ENCODE data around the gene TEX36.
"Not testable (repeated sequence)": the region's sequence is repeated elsewhere in the genome, so short reads cannot be mapped to it uniquely, and the experiment has no call there.

TEX36 gene

GRCh38 chr10:125628104-125629049 lies 54.6 kb downstream of the TEX36 start:
- no peak for DNase-seq

GRCh38 chr10:125627646-125628045 lies 55.3 kb downstream of the TEX36 start:
- DNase-seq: no peak

GRCh38 chr10:125626671-125627070 lies 56.3 kb downstream of the TEX36 start:
- DNase-seq: no peak

- DNase-seq: no peak
These were observed 57.4 kb downstream of the TEX36 start for GRCh38 chr10:125625586-125625985.

- no peak for DNase-seq
These were observed 58.2 kb downstream of the TEX36 start for GRCh38 chr10:125624800-125625199.

- no peak for DNase-seq
These were observed 61.9 kb downstream of the TEX36 start for GRCh38 chr10:125621052-125621451.

GRCh38 chr10:125620401-125620800 lies 62.6 kb downstream of the TEX36 start:
- DNase-seq: no peak

GRCh38 chr10:125613062-125613461 lies 69.9 kb downstream of the TEX36 start:
- DNase-seq: not testable (repeated sequence)

GRCh38 chr10:125611756-125612155 lies 71.2 kb downstream of the TEX36 start:
- no peak for DNase-seq

GRCh38 chr10:125611216-125611615 lies 71.7 kb downstream of the TEX36 start:
- no peak for DNase-seq

GRCh38 chr10:125609859-125610258 lies 73.1 kb downstream of the TEX36 start:
- DNase-seq: no peak

GRCh38 chr10:125608474-125608873 lies 74.5 kb downstream of the TEX36 start:
- DNase-seq: no peak

GRCh38 chr10:125607689-125608290 lies 75.2 kb downstream of the TEX36 start:
- DNase-seq: no peak

GRCh38 chr10:125606414-125607010 lies 76.5 kb downstream of the TEX36 start:
- no peak for DNase-seq
